ENCODE measurements around the gene ING5.

Gene ING5

DNA sequence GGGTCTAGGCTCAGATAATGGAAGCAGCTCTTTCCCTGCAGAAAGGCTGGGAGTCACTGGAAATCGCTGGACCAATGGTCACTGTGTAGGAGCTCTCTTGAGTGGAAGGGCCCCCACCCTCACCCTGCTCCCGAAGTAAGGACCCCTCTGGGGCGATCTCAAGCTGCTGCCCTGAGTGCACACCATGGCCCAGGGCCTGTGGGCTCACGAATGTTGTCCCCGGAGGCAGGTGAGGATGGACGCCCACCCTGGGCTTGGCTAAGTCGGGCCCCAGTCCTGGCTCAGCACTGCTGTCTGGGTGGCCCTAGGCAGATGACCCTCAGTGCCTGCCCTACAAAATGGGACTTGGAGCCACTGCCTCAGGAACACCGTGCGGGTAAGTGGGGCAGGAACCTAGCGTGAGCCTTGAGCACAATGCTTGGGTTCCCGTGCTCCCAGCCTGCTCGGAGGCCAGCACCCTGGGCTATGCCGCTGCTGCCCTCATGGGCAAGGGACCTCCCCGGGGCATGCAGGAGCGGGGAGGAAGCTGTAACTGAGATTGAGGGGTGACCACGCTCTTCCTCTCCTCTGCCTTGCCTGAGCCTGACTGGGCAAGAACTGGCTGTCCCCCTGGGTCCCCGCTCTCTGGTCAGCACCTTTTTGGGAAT lies 36.3 kb downstream of the ING5 start:
- Histone ChIP-seq H3K27me3 (ENCODE audit: control insufficient read depth, insufficient read depth, low read length) (no peaks in the 10 kb centered on the region), H3K4me1 (no peaks in the 10 kb centered on the region), H3K79me2 (peaks cover 12% of the 10 kb centered on the region), H3K9me3 (ENCODE audit: control insufficient read depth, low read length) (no peaks in the 10 kb centered on the region), H3K4me3 (ENCODE audit: low read depth, low read length) (no peak overlapping the region), H3K9ac (no peak overlapping the region), H3K36me3 (ENCODE audit: control insufficient read depth, insufficient read depth, low read length) (no peaks in the 10 kb centered on the region), H3K4me2 (ENCODE audit: low read length) (no peak overlapping the region), H3K27ac (no peak overlapping the region), H2AFZ (no peak overlapping the region)
- TF ChIP-seq, protein P1, sequence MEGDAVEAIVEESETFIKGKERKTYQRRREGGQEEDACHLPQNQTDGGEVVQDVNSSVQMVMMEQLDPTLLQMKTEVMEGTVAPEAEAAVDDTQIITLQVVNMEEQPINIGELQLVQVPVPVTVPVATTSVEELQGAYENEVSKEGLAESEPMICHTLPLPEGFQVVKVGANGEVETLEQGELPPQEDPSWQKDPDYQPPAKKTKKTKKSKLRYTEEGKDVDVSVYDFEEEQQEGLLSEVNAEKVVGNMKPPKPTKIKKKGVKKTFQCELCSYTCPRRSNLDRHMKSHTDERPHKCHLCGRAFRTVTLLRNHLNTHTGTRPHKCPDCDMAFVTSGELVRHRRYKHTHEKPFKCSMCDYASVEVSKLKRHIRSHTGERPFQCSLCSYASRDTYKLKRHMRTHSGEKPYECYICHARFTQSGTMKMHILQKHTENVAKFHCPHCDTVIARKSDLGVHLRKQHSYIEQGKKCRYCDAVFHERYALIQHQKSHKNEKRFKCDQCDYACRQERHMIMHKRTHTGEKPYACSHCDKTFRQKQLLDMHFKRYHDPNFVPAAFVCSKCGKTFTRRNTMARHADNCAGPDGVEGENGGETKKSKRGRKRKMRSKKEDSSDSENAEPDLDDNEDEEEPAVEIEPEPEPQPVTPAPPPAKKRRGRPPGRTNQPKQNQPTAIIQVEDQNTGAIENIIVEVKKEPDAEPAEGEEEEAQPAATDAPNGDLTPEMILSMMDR (IDR thresholded peaks at IDR 0.05): no peak

DNA sequence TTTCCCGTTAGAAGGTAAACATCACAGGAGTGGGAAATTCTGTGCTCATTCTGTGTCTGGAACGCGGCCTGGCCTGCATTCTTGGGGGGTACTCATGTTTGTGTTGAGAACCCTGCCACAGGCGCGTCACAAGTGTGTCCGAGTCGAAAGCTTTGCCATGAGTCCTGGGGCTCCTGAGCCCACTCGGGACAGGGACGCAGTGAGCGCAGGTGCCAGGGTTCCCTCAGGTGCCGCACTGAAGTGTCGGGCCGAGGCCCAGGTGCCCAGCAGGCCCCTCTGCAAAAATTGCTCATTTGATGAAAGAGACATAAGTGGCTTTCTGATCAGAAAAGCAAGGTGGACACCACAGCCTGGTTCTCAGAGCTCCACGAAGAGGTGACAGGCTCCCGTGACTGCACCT lies 37.3 kb downstream of the ING5 start:
- no peak overlapping the region for H3K9ac ChIP-seq
- no peak overlapping the region for H2AFZ ChIP-seq
- H3K27me3 ChIP-seq (ENCODE audit: control insufficient read depth, insufficient read depth, low read length): no peaks in the 10 kb centered on the region
- H3K36me3 ChIP-seq (ENCODE audit: control insufficient read depth, insufficient read depth, low read length): no peaks in the 10 kb centered on the region
- no peak overlapping the region for H3K4me3 ChIP-seq (ENCODE audit: low read depth, low read length)
- no peak overlapping the region for H3K4me2 ChIP-seq (ENCODE audit: low read length)
- no peak overlapping the region for H3K27ac ChIP-seq
- H3K9me3 ChIP-seq (ENCODE audit: control insufficient read depth, low read length): no peaks in the 10 kb centered on the region
- TF ChIP-seq, protein P1 (IDR thresholded peaks at IDR 0.05): no peak
- peaks cover 12% of the 10 kb centered on the region for H3K79me2 ChIP-seq
- no peaks in the 10 kb centered on the region for H3K4me1 ChIP-seq

DNA sequence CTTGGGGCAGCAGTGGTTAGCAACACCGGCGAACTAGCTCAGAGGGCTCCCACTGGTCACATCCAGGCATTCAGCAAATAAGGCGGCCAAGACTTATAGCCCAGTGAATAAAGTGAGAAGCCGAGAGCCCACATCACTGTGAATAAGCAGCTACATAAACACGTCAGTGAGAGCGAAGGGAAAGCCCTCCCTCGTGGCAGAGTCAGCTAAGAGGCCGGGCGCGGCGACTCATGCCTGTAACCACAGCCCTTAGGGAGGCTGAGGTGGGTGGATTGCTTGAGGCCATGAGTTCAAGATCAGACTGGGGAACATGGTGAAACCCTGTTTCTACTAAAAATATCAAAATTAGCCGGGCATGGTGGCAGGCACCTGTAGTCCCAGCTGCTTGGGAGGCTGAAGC lies 37.8 kb downstream of the ING5 start:
- H3K9ac ChIP-seq: no peak overlapping the region
- TF ChIP-seq, protein P1 (IDR thresholded peaks at IDR 0.05): no peak

DNA sequence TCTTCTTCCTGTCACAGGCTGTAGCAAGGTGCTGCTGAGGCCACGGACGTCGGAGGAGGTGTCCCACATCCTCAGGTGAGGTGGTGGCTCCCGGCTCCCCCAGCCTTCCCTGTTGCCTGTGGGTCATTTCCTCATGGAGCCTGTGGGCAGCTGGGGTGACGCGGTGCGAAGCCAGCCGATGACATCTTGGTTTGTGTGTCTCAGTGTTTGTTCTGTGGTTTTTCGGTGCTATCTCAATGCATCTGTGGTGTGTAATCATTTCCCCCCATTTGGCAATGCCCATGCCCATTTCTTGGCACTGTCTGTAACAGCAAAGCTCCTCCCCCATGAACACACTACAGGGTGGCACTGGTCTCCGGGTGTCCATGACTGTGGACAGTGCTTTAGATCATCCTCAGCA lies 39.2 kb downstream of the ING5 start:
- H3K9ac ChIP-seq: no peak overlapping the region

More for the DNA sequence above, 37.8 kb downstream of the ING5 start:
- Histone ChIP-seq H3K4me1 (no peaks in the 10 kb centered on the region), H3K27ac (no peak overlapping the region), H3K4me2 (ENCODE audit: low read length) (no peak overlapping the region), H3K79me2 (peaks cover 12% of the 10 kb centered on the region), H3K27me3 (ENCODE audit: control insufficient read depth, insufficient read depth, low read length) (no peaks in the 10 kb centered on the region), H3K4me3 (ENCODE audit: low read depth, low read length) (no peak overlapping the region), H3K36me3 (ENCODE audit: control insufficient read depth, insufficient read depth, low read length) (no peaks in the 10 kb centered on the region), H3K9me3 (ENCODE audit: control insufficient read depth, low read length) (no peaks in the 10 kb centered on the region), H2AFZ (no peak overlapping the region)

More for the DNA sequence above, 39.2 kb downstream of the ING5 start:
- no peaks in the 10 kb centered on the region for H3K27me3 ChIP-seq (ENCODE audit: control insufficient read depth, insufficient read depth, low read length)
- TF ChIP-seq, protein P1 (IDR thresholded peaks at IDR 0.05): no peak
- no peaks in the 10 kb centered on the region for H3K4me1 ChIP-seq
- no peak overlapping the region for H2AFZ ChIP-seq
- no peak overlapping the region for H3K4me2 ChIP-seq (ENCODE audit: low read length)
- H3K9me3 ChIP-seq (ENCODE audit: control insufficient read depth, low read length): no peaks in the 10 kb centered on the region
- H3K79me2 ChIP-seq: peaks cover 12% of the 10 kb centered on the region
- H3K4me3 ChIP-seq (ENCODE audit: low read depth, low read length): no peak overlapping the region
- H3K27ac ChIP-seq: no peak overlapping the region
- H3K36me3 ChIP-seq (ENCODE audit: control insufficient read depth, insufficient read depth, low read length): no peaks in the 10 kb centered on the region

All from parathyroid adenoma (tissue), 2 donors.